BE2C (cell line): ENCODE results near the gene ZNF691.

Experiments used
- DNase-seq: peaks from one replicate; pipeline ENCODE4 v3.0.0-alpha.2; 2020
- H3K27me3 ChIP-seq: fragments of 250-450 bp; sonication (Bioruptor Pico); 2 replicates; pipeline ENCODE4 v1.5.1; 2020; ENCODE audit warnings: mild to moderate bottlenecking
- H3K36me3 ChIP-seq: fragments of 250-450 bp; sonication (Bioruptor Pico); 2 replicates; pipeline ENCODE4 v1.5.1; 2020; ENCODE audit warnings: mild to moderate bottlenecking
- H3K4me1 ChIP-seq: fragments of 250-450 bp; sonication (Bioruptor Pico); 2 replicates; pipeline ENCODE4 v1.5.1; 2020
- H3K4me3 ChIP-seq: 2 replicates; pipeline ENCODE4 v1.5.1; 2011; ENCODE audit warnings: low read depth, low read length
- H3K9me3 ChIP-seq: fragments of 250-450 bp; sonication (Bioruptor Pico); 2 replicates; pipeline ENCODE4 v1.5.1; 2020
- TF ChIP-seq, protein P1 (sequence below): IDR thresholded peaks from 2 replicates; pipeline ENCODE4 v1.5.1; 2012; ENCODE audit warnings: mild to moderate bottlenecking, low read depth, low read length

The ZNF691 gene

DNA sequence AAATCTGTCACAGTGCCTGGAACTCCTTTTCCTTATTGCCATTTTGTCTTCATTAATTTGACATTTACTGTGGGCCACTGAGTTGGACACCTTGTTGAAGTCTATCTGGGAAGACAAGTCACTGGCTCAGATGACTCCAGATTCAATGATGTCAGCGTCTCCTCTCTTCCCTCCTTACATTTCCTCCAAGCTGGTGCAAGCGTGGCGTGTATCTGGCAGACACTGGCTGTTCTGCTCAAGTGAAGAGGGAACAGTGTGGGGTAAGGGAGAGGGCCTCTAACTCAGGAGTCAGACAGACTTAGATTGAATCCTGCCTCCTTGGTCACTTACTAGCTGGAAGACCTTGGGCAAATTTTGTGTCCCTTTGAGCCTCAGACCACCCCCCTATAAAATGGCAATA, 8.7 kb upstream of the ZNF691 start:
- TF ChIP-seq, protein P1, sequence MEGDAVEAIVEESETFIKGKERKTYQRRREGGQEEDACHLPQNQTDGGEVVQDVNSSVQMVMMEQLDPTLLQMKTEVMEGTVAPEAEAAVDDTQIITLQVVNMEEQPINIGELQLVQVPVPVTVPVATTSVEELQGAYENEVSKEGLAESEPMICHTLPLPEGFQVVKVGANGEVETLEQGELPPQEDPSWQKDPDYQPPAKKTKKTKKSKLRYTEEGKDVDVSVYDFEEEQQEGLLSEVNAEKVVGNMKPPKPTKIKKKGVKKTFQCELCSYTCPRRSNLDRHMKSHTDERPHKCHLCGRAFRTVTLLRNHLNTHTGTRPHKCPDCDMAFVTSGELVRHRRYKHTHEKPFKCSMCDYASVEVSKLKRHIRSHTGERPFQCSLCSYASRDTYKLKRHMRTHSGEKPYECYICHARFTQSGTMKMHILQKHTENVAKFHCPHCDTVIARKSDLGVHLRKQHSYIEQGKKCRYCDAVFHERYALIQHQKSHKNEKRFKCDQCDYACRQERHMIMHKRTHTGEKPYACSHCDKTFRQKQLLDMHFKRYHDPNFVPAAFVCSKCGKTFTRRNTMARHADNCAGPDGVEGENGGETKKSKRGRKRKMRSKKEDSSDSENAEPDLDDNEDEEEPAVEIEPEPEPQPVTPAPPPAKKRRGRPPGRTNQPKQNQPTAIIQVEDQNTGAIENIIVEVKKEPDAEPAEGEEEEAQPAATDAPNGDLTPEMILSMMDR: no peak
- H3K36me3 ChIP-seq: no peaks in the 10 kb centered on the region
- H3K9me3 ChIP-seq: no peaks in the 10 kb centered on the region
- no peaks in the 10 kb centered on the region for H3K27me3 ChIP-seq
- H3K4me1 ChIP-seq: no peaks in the 10 kb centered on the region
- no peak overlapping the region for H3K4me3 ChIP-seq
- no peak for DNase-seq

DNA sequence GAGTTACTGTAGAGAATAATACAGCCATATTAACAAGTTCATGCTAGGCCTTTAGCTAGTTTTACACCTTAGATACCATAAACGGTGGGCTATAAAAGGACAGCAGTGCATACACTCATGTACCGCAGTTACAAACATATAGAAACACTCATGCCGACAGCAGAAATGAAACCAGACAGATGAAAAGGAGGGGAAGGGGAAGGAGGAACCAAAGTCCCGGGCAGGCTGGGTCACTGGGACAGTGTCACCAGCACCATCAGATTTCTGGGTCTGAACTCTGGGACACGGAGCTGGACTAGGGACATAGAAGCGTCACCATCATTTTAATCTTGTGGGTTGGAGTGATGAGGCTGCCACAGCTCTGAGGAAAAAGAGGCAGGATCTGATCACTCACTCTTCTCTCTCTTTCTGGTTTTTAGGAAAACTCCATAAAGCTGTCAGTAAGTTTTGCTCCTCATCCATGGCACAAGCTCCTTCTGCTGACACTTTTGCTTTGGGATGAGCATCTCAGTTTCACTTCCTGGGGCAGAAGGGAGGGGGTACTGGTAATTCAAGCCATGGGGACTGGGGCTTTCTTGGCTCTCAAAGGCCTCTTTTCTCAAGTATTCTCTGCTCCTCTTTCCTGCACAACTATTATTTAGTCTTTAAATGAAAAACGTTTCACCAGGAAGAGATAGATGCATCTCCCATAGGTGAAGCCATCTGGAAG, 7.8 kb upstream of the ZNF691 start:
- no peaks in the 10 kb centered on the region for H3K4me1 ChIP-seq
- no peak for DNase-seq
- H3K9me3 ChIP-seq: no peaks in the 10 kb centered on the region
- TF ChIP-seq, protein P1: no peak
- H3K36me3 ChIP-seq: no peaks in the 10 kb centered on the region
- no peaks in the 10 kb centered on the region for H3K27me3 ChIP-seq
- no peak overlapping the region for H3K4me3 ChIP-seq

DNA sequence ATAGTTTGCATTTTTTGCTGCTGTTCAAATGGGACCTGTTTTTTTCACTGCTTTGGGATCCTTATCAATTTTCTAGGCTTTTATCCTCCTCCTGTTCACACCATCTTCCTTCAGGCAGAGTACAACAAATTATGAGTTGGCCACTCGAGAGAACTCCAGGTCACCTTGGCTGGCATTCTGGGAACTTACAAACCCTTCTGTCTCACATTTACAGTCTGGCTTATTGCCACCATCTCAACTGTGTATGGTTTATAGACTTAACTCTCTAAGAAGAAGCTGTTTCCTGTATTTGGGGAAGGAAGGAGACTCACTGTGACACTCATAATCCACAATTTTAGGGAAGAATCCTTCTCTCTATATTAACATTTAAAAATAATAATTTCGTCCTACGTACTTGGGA, 5.4 kb upstream of the ZNF691 start:
- DNase-seq: no peak
- Histone ChIP-seq H3K36me3 (no peaks in the 10 kb centered on the region), H3K4me3 (no peak overlapping the region), H3K9me3 (no peaks in the 10 kb centered on the region), H3K27me3 (no peaks in the 10 kb centered on the region), H3K4me1 (no peaks in the 10 kb centered on the region)
- TF ChIP-seq, protein P1: no peak

DNA sequence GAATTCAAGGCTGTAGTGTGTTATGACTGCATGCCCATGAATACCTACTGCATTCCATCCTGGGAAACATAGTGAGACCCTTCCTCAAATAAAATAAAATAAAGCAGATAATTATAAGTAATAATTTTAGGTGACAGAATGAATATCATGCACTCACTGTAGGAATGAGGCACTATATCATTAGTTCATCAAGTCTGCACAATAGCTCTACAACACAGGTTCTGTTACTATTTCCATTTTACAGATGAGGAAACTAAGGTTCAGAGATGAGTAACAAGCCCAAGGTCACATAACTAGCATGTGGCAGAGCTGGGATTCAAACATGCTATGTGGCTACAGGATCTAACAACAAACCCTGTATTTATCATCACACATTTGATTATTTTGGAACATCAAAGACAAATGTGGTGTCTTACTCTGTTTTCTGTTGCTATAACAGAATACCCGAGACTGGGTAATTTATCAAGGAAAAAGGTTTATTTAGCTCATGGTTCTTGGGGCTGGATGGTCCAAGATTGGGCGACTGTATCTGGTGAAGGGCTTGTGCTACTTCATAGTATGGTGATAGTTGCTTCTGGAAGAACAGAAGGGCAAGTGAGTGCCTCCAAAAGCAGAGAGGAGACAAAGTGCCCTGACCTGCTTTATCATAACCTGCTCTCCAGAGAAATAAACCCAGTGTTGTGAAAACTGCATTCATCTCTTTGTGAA, 4.8 kb upstream of the ZNF691 start:
- no peaks in the 10 kb centered on the region for H3K9me3 ChIP-seq
- no peak for DNase-seq
- no peak overlapping the region for H3K4me3 ChIP-seq
- TF ChIP-seq, protein P1: no peak
- H3K4me1 ChIP-seq: no peaks in the 10 kb centered on the region
- no peaks in the 10 kb centered on the region for H3K36me3 ChIP-seq
- H3K27me3 ChIP-seq: no peaks in the 10 kb centered on the region

DNA sequence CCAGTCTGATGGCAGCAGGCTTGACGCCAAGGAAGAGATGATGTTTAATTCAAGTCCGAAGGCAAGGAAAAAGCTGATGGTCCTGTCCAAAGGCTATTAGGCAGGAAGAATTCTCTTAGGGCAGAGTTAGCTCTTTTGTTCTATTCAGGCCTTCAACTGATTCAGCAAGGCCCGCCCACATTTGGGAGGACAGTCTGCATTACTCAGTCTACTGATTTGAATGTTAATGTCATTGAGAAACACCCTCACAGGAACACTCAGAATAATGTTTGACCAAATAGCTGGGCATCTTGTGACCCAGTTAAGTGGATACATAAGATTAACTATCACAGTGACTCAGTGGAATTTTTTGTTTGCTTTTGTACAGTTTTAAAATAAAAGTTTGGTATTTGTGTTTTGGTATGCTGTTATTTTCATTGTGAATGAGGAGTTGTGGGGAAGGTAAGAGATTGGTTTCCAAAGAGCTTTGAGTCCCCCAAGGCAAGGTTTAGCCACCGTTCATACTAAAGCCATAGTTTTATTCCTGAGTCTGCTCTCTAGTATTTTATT, 1.7 kb upstream of the ZNF691 start:
- Histone ChIP-seq H3K27me3 (no peaks in the 10 kb centered on the region), H3K4me3 (no peak overlapping the region), H3K36me3 (no peaks in the 10 kb centered on the region), H3K4me1 (no peaks in the 10 kb centered on the region), H3K9me3 (no peaks in the 10 kb centered on the region)
- DNase-seq: no peak
- TF ChIP-seq, protein P1: no peak

DNA sequence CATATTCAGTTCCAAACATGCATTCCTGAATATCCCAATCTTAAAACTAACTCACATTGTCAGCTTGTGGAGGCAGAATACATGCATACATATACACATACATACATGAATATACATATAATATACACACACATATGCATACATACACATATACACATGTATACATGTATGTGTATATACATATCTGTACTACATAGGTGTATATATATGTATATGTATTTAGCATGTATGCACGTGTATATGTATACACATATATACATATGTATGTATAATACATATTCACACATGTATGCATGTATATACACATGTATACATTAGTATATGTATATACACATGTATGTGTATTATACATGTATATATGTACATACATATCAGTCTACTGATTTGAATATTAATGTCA, 1.2 kb upstream of the ZNF691 start:
- H3K4me3 ChIP-seq: peak overlapping the region; percentile 84; the same call in 1 of the 2 replicates
- TF ChIP-seq, protein P1: no peak
- H3K9me3 ChIP-seq: no peaks in the 10 kb centered on the region
- no peaks in the 10 kb centered on the region for H3K4me1 ChIP-seq
- H3K27me3 ChIP-seq: no peaks in the 10 kb centered on the region
- no peaks in the 10 kb centered on the region for H3K36me3 ChIP-seq
- no peak for DNase-seq
